Neural progenitor cell (in vitro differentiated cells): ENCODE measurements around the gene ITIH5. TPM values are rescaled to one million over a fixed set of nuclear protein-coding genes. Genes with fewer than 3 reads are reported as not detected.

Experiments used
- DNase-seq: peaks from one replicate; pipeline ENCODE4 v3.0.0-alpha.2; 2016; ENCODE audit warnings: low spot score
- H2AFZ ChIP-seq: fragments of 200-600 bp; sonication (generic); replicated peaks from 2 replicates; pipeline ENCODE4 v1.6.1; 2016; ENCODE audit warnings: antibody characterized with exemption
- H3F3A ChIP-seq: fragments of 200-600 bp; sonication (generic); 2 replicates; pipeline ENCODE4 v1.6.1; 2016; ENCODE audit warnings: antibody characterized with exemption, low read depth
- H3K27ac ChIP-seq: fragments of 200-600 bp; sonication (generic); 2 replicates; pipeline ENCODE4 v1.5.1; 2016; ENCODE audit warnings: mild to moderate bottlenecking
- H3K27me3 ChIP-seq: fragments of 200-600 bp; sonication (generic); 2 replicates; pipeline ENCODE4 v1.6.1; 2016; ENCODE audit warnings: mild to moderate bottlenecking, moderate library complexity
- H3K36me3 ChIP-seq: fragments of 200-600 bp; sonication (generic); 2 replicates; pipeline ENCODE4 v1.5.1; 2016
- H3K4me1 ChIP-seq: fragments of 200-600 bp; sonication (generic); 2 replicates; pipeline ENCODE4 v1.6.1; 2016; ENCODE audit warnings: mixed run types
- H3K4me2 ChIP-seq: fragments of 200-600 bp; sonication (generic); 2 replicates; pipeline ENCODE4 v1.6.1; 2016
- H3K4me3 ChIP-seq: fragments of 200-600 bp; sonication (generic); 2 replicates; pipeline ENCODE4 v1.5.1; 2016
- H3K79me2 ChIP-seq: fragments of 200-600 bp; sonication (generic); 2 replicates; pipeline ENCODE4 v1.6.1; 2016; ENCODE audit warnings: low read depth
- H3K9ac ChIP-seq: fragments of 200-600 bp; sonication (generic); 2 replicates; pipeline ENCODE4 v1.6.1; 2016
- H3K9me3 ChIP-seq: fragments of 200-600 bp; sonication (generic); 2 replicates; pipeline ENCODE4 v1.5.1; 2016; ENCODE audit warnings: low read depth
- H4K20me1 ChIP-seq: fragments of 200-600 bp; sonication (generic); 2 replicates; pipeline ENCODE4 v1.6.1; 2016; ENCODE audit warnings: low read depth
- H3K27ac Mint-ChIP-seq: 3 replicates; pipeline ENCODE4 v1.8.0; 2021; ENCODE audit warnings: mixed read lengths
- H3K27me3 Mint-ChIP-seq: 2 replicates; pipeline ENCODE4 v1.8.0; 2022; ENCODE audit warnings: low read depth, mild to moderate bottlenecking, inconsistent platforms, moderate library complexity, mixed read lengths; ENCODE audit not compliant: insufficient read depth
- H3K36me3 Mint-ChIP-seq: 3 replicates; pipeline ENCODE4 v1.8.0; 2021; ENCODE audit warnings: mixed read lengths
- H3K4me1 Mint-ChIP-seq: 3 replicates; pipeline ENCODE4 v1.8.0; 2021; ENCODE audit warnings: mixed read lengths
- H3K4me3 Mint-ChIP-seq: 3 replicates; pipeline ENCODE4 v1.8.0; 2021; ENCODE audit warnings: mild to moderate bottlenecking, moderate library complexity, mixed read lengths
- H3K9me3 Mint-ChIP-seq: 3 replicates; pipeline ENCODE4 v1.8.0; 2020; ENCODE audit warnings: mixed read lengths
- CTCF ChIP-seq: fragments of 200-600 bp; sonication (generic); IDR thresholded peaks from 2 replicates; pipeline ENCODE4 v1.5.1; 2017; ENCODE audit warnings: antibody characterized with exemption, mild to moderate bottlenecking
- EZH2 ChIP-seq: fragments of 200-600 bp; sonication (generic); IDR thresholded peaks from 2 replicates; pipeline ENCODE4 v1.6.1; 2017; ENCODE audit warnings: antibody characterized with exemption, mild to moderate bottlenecking, moderate library complexity
- EZH2phosphoT487 ChIP-seq: fragments of 200-600 bp; sonication (generic); IDR thresholded peaks from 2 replicates; pipeline ENCODE4 v1.6.1; 2017; ENCODE audit warnings: antibody characterized with exemption
- total RNA-seq: library from RNA; depleted of rRNA; stranded (reverse); fragments of >200 nt; gene quantifications from 2 replicates; pipeline ENCODE4 v1.2.3, GENCODE V29; 2015; ENCODE audit warnings: low replicate concordance

The ITIH5 gene
- total RNA-seq, 1 donor from 2014 or later = 1.1 TPM

GRCh38 chr10:7608001-7608400 lies 58.8 kb downstream of the ITIH5 start:
- no peaks in the 10 kb centered on the region for H3K9me3 Mint-ChIP-seq
- Histone ChIP-seq H3K4me2 (no peak overlapping the region), H3F3A (no peaks in the 10 kb centered on the region), H3K79me2 (no peaks in the 10 kb centered on the region), H3K27ac (no peak overlapping the region), H3K27me3 (no peaks in the 10 kb centered on the region), H3K9me3 (no peaks in the 10 kb centered on the region), H3K9ac (no peak overlapping the region), H3K36me3 (no peaks in the 10 kb centered on the region), H3K4me3 (no peak overlapping the region), H4K20me1 (no peaks in the 10 kb centered on the region), H3K4me1 (no peaks in the 10 kb centered on the region), H2AFZ (no peak overlapping the region)
- TF ChIP-seq CTCF (no peak), EZH2phosphoT487 (no peak), EZH2 (no peak)
- no peak overlapping the region for H3K4me3 Mint-ChIP-seq
- H3K27ac Mint-ChIP-seq = peak overlapping the region; percentile 17
- no peak for DNase-seq
- no peaks in the 10 kb centered on the region for H3K4me1 Mint-ChIP-seq
- H3K36me3 Mint-ChIP-seq = no peaks in the 10 kb centered on the region
- peaks cover 2% of the 10 kb centered on the region for H3K27me3 Mint-ChIP-seq

- Mint-ChIP-seq H3K27ac (no peak overlapping the region), H3K4me1 (no peaks in the 10 kb centered on the region), H3K36me3 (no peaks in the 10 kb centered on the region), H3K27me3 (peaks cover 2% of the 10 kb centered on the region), H3K9me3 (no peaks in the 10 kb centered on the region), H3K4me3 (no peak overlapping the region)
- H3K9ac ChIP-seq = no peak overlapping the region
- no peak for TF ChIP-seq EZH2
- TF ChIP-seq EZH2phosphoT487 = no peak
- TF ChIP-seq CTCF = no peak
- no peak overlapping the region for H3K27ac ChIP-seq
- no peaks in the 10 kb centered on the region for H4K20me1 ChIP-seq
- no peaks in the 10 kb centered on the region for H3K4me1 ChIP-seq
- H3K79me2 ChIP-seq = no peaks in the 10 kb centered on the region
- no peak for DNase-seq
- H3K27me3 ChIP-seq = no peaks in the 10 kb centered on the region
- no peaks in the 10 kb centered on the region for H3K9me3 ChIP-seq
- no peak overlapping the region for H2AFZ ChIP-seq
- no peak overlapping the region for H3K4me2 ChIP-seq
- H3K4me3 ChIP-seq = no peak overlapping the region
- H3K36me3 ChIP-seq = no peaks in the 10 kb centered on the region
- no peaks in the 10 kb centered on the region for H3F3A ChIP-seq
These were observed 59.8 kb downstream of the ITIH5 start for GRCh38 chr10:7606951-7607404.

- no peaks in the 10 kb centered on the region for H3K9me3 Mint-ChIP-seq
- H3K4me1 Mint-ChIP-seq = no peaks in the 10 kb centered on the region
- no peaks in the 10 kb centered on the region for H4K20me1 ChIP-seq
- no peaks in the 10 kb centered on the region for H3K27me3 ChIP-seq
- H3K4me3 Mint-ChIP-seq = no peak overlapping the region
- H3K4me1 ChIP-seq = no peaks in the 10 kb centered on the region
- no peak overlapping the region for H2AFZ ChIP-seq
- no peaks in the 10 kb centered on the region for H3F3A ChIP-seq
- no peak for TF ChIP-seq CTCF
- TF ChIP-seq EZH2phosphoT487 = no peak
- no peak for TF ChIP-seq EZH2
- no peaks in the 10 kb centered on the region for H3K36me3 ChIP-seq
- no peak overlapping the region for H3K4me3 ChIP-seq
- peaks cover 4% of the 10 kb centered on the region for H3K27me3 Mint-ChIP-seq
- no peaks in the 10 kb centered on the region for H3K79me2 ChIP-seq
- H3K4me2 ChIP-seq = no peak overlapping the region
- H3K27ac ChIP-seq = no peak overlapping the region
- no peak overlapping the region for H3K9ac ChIP-seq
- H3K36me3 Mint-ChIP-seq = no peaks in the 10 kb centered on the region
- no peak overlapping the region for H3K27ac Mint-ChIP-seq
- no peaks in the 10 kb centered on the region for H3K9me3 ChIP-seq
- no peak for DNase-seq
These were observed 61.0 kb downstream of the ITIH5 start for GRCh38 chr10:7605565-7606295.
